ENCODE measurements around the gene NUBP2.
A peak's percentile ranks its signal among the peaks of the same experiment; 100 is the strongest.

NUBP2 gene

DNA sequence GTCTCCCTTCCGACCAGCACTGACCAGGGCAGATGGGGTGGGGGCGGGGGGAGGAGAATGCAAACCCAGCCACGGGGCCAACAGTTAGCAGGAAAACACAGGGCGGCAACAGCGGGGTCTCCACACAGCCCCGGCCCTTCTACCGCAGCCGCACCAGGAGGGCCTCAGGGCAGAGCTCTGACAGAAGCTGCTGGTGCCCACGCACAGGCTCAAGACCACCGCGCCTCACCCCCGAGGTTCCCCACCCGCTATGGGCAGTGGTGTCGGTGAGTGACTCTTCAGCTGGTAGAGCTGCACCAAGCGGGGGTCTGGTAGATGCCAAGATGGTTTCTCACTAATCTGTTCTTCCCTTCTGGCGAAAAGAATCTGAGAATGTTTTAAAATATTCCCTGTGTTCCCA, 27.8 kb downstream of the NUBP2 start:
- TF ChIP-seq ZBTB7A (IDR thresholded peaks at IDR 0.05; ENCODE audit: low read depth): no peak
- TF ChIP-seq, protein P1, sequence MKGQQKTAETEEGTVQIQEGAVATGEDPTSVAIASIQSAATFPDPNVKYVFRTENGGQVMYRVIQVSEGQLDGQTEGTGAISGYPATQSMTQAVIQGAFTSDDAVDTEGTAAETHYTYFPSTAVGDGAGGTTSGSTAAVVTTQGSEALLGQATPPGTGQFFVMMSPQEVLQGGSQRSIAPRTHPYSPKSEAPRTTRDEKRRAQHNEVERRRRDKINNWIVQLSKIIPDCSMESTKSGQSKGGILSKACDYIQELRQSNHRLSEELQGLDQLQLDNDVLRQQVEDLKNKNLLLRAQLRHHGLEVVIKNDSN (IDR thresholded peaks at IDR 0.05): no peak
- TF ChIP-seq EGR1 (IDR thresholded peaks at IDR 0.05): no peak
- TF ChIP-seq TEAD4 (IDR thresholded peaks at IDR 0.05): no peak
- no peak for TF ChIP-seq CEBPB (IDR thresholded peaks at IDR 0.05)
- no peak for TF ChIP-seq CREB1 (IDR thresholded peaks at IDR 0.05; ENCODE audit: low read depth)
- TF ChIP-seq FOXM1 (IDR thresholded peaks at IDR 0.05; ENCODE audit: borderline replicate concordance, low read depth): no peak
- TF ChIP-seq, protein P2, sequence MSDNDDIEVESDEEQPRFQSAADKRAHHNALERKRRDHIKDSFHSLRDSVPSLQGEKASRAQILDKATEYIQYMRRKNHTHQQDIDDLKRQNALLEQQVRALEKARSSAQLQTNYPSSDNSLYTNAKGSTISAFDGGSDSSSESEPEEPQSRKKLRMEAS (IDR thresholded peaks at IDR 0.05): no peak
- no peak for TF ChIP-seq TCF12 (IDR thresholded peaks at IDR 0.05; ENCODE audit: low read depth)

DNA sequence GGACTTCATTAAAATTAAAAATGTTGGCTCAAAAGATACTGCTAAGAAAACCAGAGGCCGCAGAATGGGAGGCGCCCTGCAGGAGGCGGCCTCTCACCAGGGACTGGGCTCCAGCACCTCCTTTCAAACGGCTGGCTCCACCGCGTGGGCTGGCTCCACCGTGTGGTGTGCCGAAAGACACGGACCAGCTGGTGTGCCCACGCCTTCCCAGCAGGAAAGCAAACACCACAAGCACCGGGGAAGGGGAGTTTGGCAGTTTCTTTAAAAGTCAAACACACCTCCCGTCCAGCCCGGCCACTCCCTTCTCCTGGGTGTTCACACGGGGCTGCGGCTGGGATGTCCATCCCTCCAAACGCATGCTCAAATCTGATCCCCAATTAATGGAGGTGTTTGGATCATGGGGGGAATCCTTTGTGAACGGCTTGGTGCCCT, 30.0 kb downstream of the NUBP2 start:
- no peak for TF ChIP-seq CEBPB (IDR thresholded peaks at IDR 0.05)
- peak; percentile 45 for TF ChIP-seq NFIC (IDR thresholded peaks at IDR 0.05)
- peak; percentile 39; the same call in 1 of the 2 replicates for TF ChIP-seq TEAD4 (IDR thresholded peaks at IDR 0.05)
- TF ChIP-seq, protein P3, sequence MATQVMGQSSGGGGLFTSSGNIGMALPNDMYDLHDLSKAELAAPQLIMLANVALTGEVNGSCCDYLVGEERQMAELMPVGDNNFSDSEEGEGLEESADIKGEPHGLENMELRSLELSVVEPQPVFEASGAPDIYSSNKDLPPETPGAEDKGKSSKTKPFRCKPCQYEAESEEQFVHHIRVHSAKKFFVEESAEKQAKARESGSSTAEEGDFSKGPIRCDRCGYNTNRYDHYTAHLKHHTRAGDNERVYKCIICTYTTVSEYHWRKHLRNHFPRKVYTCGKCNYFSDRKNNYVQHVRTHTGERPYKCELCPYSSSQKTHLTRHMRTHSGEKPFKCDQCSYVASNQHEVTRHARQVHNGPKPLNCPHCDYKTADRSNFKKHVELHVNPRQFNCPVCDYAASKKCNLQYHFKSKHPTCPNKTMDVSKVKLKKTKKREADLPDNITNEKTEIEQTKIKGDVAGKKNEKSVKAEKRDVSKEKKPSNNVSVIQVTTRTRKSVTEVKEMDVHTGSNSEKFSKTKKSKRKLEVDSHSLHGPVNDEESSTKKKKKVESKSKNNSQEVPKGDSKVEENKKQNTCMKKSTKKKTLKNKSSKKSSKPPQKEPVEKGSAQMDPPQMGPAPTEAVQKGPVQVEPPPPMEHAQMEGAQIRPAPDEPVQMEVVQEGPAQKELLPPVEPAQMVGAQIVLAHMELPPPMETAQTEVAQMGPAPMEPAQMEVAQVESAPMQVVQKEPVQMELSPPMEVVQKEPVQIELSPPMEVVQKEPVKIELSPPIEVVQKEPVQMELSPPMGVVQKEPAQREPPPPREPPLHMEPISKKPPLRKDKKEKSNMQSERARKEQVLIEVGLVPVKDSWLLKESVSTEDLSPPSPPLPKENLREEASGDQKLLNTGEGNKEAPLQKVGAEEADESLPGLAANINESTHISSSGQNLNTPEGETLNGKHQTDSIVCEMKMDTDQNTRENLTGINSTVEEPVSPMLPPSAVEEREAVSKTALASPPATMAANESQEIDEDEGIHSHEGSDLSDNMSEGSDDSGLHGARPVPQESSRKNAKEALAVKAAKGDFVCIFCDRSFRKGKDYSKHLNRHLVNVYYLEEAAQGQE (IDR thresholded peaks at IDR 0.05; ENCODE audit: low read depth): no peak
- TF ChIP-seq, protein P2 (IDR thresholded peaks at IDR 0.05): peak; percentile 93
- 0 out of 2 replicates have a peak, but pooled peaks have one; percentile 47 for TF ChIP-seq TCF12 (IDR thresholded peaks at IDR 0.05; ENCODE audit: low read depth)
- TF ChIP-seq RAD21 (IDR thresholded peaks at IDR 0.05; ENCODE audit: low read depth): peak; percentile 78
- peak; percentile 36; the same call in 1 of the 2 replicates for TF ChIP-seq YY1 (IDR thresholded peaks at IDR 0.05; ENCODE audit: low read depth)
- TF ChIP-seq, protein P1 (IDR thresholded peaks at IDR 0.05): peak; percentile 41; the same call in 1 of the 2 replicates
- TF ChIP-seq EGR1 (IDR thresholded peaks at IDR 0.05): peak; percentile 98

DNA sequence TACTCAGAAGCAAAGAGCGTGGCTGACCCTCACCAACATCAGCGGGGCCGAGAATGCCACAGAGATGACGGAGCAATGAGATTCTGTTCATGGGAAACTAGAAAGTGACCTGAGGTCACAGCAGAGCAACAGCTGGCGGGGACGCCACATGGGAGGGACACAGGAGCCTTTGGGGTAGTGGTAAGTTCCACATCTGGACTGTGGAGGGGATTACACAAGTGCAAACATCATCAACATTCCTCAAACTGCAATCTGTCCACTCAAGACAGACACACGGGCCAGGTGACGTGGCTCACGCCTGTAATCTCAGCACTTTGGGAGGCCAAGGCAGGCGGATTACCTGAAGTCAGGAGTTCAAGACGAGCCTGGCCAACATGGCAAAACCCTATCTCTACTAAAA, 32.7 kb downstream of the NUBP2 start:
- TF ChIP-seq, protein P2 (IDR thresholded peaks at IDR 0.05): no peak
- TF ChIP-seq TCF12 (IDR thresholded peaks at IDR 0.05; ENCODE audit: low read depth) (no peak), TAF1 (IDR thresholded peaks at IDR 0.05; ENCODE audit: low read depth) (no peak), CEBPB (IDR thresholded peaks at IDR 0.05) (no peak), CREB1 (IDR thresholded peaks at IDR 0.05; ENCODE audit: low read depth) (no peak), YY1 (IDR thresholded peaks at IDR 0.05; ENCODE audit: low read depth) (no peak), NFIC (IDR thresholded peaks at IDR 0.05) (no peak), FOXM1 (IDR thresholded peaks at IDR 0.05; ENCODE audit: borderline replicate concordance, low read depth) (no peak), ZBTB7A (IDR thresholded peaks at IDR 0.05; ENCODE audit: low read depth) (no peak), RAD21 (IDR thresholded peaks at IDR 0.05; ENCODE audit: low read depth) (no peak), EGR1 (IDR thresholded peaks at IDR 0.05) (no peak), EP300 (IDR thresholded peaks at IDR 0.05; ENCODE audit: borderline replicate concordance) (no peak), TEAD4 (IDR thresholded peaks at IDR 0.05) (no peak)
- TF ChIP-seq, protein P1 (IDR thresholded peaks at IDR 0.05): no peak
- TF ChIP-seq, protein P3 (IDR thresholded peaks at IDR 0.05; ENCODE audit: low read depth): no peak

DNA sequence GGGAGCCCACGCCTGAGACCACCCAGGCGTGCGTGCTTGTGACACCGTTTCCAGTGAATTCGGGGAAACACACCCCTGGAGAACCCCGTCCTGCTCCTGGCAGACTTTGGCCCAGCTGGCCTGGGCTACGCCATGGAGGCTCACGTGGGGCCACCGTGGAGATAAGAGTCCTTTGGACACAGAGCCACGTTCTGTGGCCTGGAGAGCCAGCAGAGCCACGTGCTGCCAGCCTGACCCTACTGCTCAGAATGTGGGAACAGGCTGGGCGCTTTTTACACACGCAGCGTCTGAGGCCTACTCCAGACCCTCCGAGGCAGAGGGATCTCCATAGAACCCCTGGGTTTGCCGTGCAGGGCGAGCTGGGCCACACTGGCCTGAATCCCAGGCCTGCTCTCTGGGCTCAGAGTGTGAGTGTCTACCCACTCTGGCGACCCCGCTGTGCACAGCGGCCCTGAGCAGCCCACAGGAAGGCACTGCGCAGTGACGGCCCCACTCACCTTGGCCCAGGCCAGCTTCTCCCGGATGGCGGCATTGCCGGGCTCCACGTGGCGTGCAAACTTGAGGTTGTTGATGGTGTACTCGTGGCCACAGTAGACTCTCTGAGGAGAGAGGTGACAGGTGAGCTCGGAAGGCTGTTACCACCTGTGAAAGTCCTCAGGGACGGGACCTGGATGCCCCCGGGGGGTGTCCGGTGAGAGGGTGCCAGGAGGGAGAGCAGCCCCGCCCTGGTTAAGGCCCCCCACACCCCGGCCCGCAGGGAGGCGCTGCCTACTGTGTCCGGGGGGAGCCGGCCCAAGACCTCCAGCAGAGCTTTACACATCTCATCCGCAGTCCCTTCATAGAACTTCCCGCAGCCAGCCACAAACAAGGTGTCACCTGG, 33.9 kb downstream of the NUBP2 start:
- TF ChIP-seq FOXM1 (IDR thresholded peaks at IDR 0.05; ENCODE audit: borderline replicate concordance, low read depth) (no peak), TCF12 (IDR thresholded peaks at IDR 0.05; ENCODE audit: low read depth) (no peak), RAD21 (IDR thresholded peaks at IDR 0.05; ENCODE audit: low read depth) (no peak), ZBTB7A (IDR thresholded peaks at IDR 0.05; ENCODE audit: low read depth) (no peak), TAF1 (IDR thresholded peaks at IDR 0.05; ENCODE audit: low read depth) (no peak), EP300 (IDR thresholded peaks at IDR 0.05; ENCODE audit: borderline replicate concordance) (no peak), NFIC (IDR thresholded peaks at IDR 0.05) (no peak), EGR1 (IDR thresholded peaks at IDR 0.05) (no peak), CREB1 (IDR thresholded peaks at IDR 0.05; ENCODE audit: low read depth) (no peak), TEAD4 (IDR thresholded peaks at IDR 0.05) (no peak)
- TF ChIP-seq, protein P3 (IDR thresholded peaks at IDR 0.05; ENCODE audit: low read depth): no peak
- TF ChIP-seq, protein P1 (IDR thresholded peaks at IDR 0.05): no peak
- TF ChIP-seq, protein P2 (IDR thresholded peaks at IDR 0.05): no peak

Data from Ishikawa (cell line).